Astrocyte (in vitro differentiated cells and primary cell): Measurements from ENCODE around the gene FYCO1. TPM values are rescaled to one million over a fixed set of nuclear protein-coding genes. Genes with fewer than 3 reads are reported as not detected.

ENCODE experiments used
- DNase-seq: peaks from one replicate; pipeline ENCODE4 v3.0.0-alpha.2; 2010; ENCODE audit warnings: low read depth
- FAIRE-seq: peaks from 2 replicates; lab custom pipeline; 2011; peaks lifted over from hg19 to GRCh38; lab: Jason Lieb, UNC
- H2AFZ ChIP-seq: 2 replicates; pipeline ENCODE4 v1.6.0; 2012; ENCODE audit warnings: low read depth, low read length, inconsistent platforms
- H3K27ac ChIP-seq: 2 replicates; pipeline ENCODE4 v1.5.1; 2011; ENCODE audit warnings: low read depth, low read length, inconsistent platforms
- H3K27me3 ChIP-seq: 2 replicates; pipeline ENCODE4 v1.6.0; 2011; ENCODE audit warnings: low read length, inconsistent platforms; ENCODE audit not compliant: insufficient read depth
- H3K36me3 ChIP-seq: 2 replicates; pipeline ENCODE4 v1.5.1; 2011; ENCODE audit warnings: low read length, inconsistent platforms; ENCODE audit not compliant: insufficient read depth
- H3K4me1 ChIP-seq: 2 replicates; pipeline ENCODE4 v1.5.1; 2011; ENCODE audit warnings: low read length, inconsistent platforms; ENCODE audit not compliant: insufficient read depth
- H3K4me2 ChIP-seq: 2 replicates; pipeline ENCODE4 v1.6.0; 2012; ENCODE audit warnings: low read length, inconsistent platforms
- H3K4me3 ChIP-seq: 2 replicates; pipeline ENCODE4 v1.5.1; 2011; ENCODE audit warnings: low read depth, mild to moderate bottlenecking, low read length, inconsistent platforms; ENCODE audit not compliant: insufficient read depth
- H3K79me2 ChIP-seq: 2 replicates; pipeline ENCODE4 v1.6.0; 2012; ENCODE audit warnings: mild to moderate bottlenecking, low read length, inconsistent platforms; ENCODE audit not compliant: insufficient read depth
- H3K9ac ChIP-seq: 2 replicates; pipeline ENCODE4 v1.6.0; 2012; ENCODE audit warnings: mild to moderate bottlenecking, low read length, inconsistent platforms
- H3K9me3 ChIP-seq: 2 replicates; pipeline ENCODE4 v1.5.1; 2012; ENCODE audit warnings: low read depth, mild to moderate bottlenecking, low read length, inconsistent platforms; ENCODE audit not compliant: insufficient read depth
- H4K20me1 ChIP-seq: 2 replicates; pipeline ENCODE4 v1.6.0; 2012; ENCODE audit warnings: low read length, inconsistent platforms; ENCODE audit not compliant: insufficient read depth
- H3K27ac Mint-ChIP-seq: one replicate; pipeline ENCODE4 v1.8.0; 2021; ENCODE audit warnings: mild to moderate bottlenecking, mixed read lengths; ENCODE audit not compliant: unreplicated experiment
- H3K27me3 Mint-ChIP-seq: one replicate; pipeline ENCODE4 v1.8.0; 2021; ENCODE audit warnings: low read depth, mixed read lengths; ENCODE audit not compliant: unreplicated experiment
- H3K36me3 Mint-ChIP-seq: one replicate; pipeline ENCODE4 v1.8.0; 2021; ENCODE audit warnings: low read depth, mixed read lengths; ENCODE audit not compliant: unreplicated experiment
- H3K4me1 Mint-ChIP-seq: one replicate; pipeline ENCODE4 v1.8.0; 2021; ENCODE audit warnings: low read depth, mixed read lengths; ENCODE audit not compliant: unreplicated experiment
- H3K4me3 Mint-ChIP-seq: one replicate; pipeline ENCODE4 v1.8.0; 2021; ENCODE audit warnings: mild to moderate bottlenecking, moderate library complexity, mixed read lengths; ENCODE audit not compliant: unreplicated experiment
- H3K9me3 Mint-ChIP-seq: one replicate; pipeline ENCODE4 v1.8.0; 2021; ENCODE audit warnings: mild to moderate bottlenecking, mixed read lengths; ENCODE audit not compliant: unreplicated experiment
- EZH2 ChIP-seq: IDR thresholded peaks from 2 replicates; pipeline ENCODE4 v1.6.1; 2012; ENCODE audit warnings: mild to moderate bottlenecking, low read length, inconsistent platforms; ENCODE audit not compliant: insufficient read depth
- total RNA-seq: library from RNA; stranded (reverse); gene quantifications from 2 replicates; pipeline ENCODE4 v1.2.1, GENCODE V29; 2021
- TF ChIP-seq, protein P1 (sequence below): IDR thresholded peaks from 2 replicates; pipeline ENCODE4 v1.5.1; 2011; ENCODE audit warnings: low read depth, mild to moderate bottlenecking, inconsistent platforms, low read length, moderate library complexity; ENCODE audit not compliant: insufficient read depth

The FYCO1 gene
- total RNA-seq, 1 donor from 2014 or later = 19.7 TPM

DNA sequence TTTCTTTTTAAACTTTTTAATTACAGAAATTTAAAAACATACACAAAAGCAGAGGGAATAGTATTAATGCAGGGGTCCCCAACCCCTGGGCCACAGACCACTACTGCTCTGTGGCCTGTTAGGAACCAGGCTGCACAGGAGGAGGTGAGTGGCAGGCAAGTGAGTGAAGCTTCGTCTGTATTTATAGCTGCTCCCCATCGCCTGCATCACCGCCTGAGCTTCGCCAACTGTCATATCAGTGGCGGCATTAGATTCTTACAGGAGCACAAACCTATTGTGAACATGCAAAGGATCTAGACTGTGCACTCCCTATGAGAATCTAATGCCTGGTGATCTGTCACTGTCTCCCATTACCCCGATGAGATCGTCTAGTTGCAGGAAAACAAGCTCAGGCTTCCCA lies 86.9 kb downstream of the FYCO1 start:
- no peak overlapping the region for H2AFZ ChIP-seq
- H3K36me3 ChIP-seq = no peaks in the 10 kb centered on the region
- H4K20me1 ChIP-seq = no peaks in the 10 kb centered on the region
- Mint-ChIP-seq H3K4me3 (no peak overlapping the region), H3K4me1 (peaks cover 10% of the 10 kb centered on the region), H3K27me3 (peaks cover 13% of the 10 kb centered on the region), H3K9me3 (peaks cover 19% of the 10 kb centered on the region), H3K36me3 (peaks cover 14% of the 10 kb centered on the region), H3K27ac (no peak overlapping the region)
- H3K4me1 ChIP-seq = peaks cover 15% of the 10 kb centered on the region
- no peak overlapping the region for H3K4me3 ChIP-seq
- no peaks in the 10 kb centered on the region for H3K27me3 ChIP-seq
- no peak overlapping the region for H3K27ac ChIP-seq
- TF ChIP-seq, protein P1, sequence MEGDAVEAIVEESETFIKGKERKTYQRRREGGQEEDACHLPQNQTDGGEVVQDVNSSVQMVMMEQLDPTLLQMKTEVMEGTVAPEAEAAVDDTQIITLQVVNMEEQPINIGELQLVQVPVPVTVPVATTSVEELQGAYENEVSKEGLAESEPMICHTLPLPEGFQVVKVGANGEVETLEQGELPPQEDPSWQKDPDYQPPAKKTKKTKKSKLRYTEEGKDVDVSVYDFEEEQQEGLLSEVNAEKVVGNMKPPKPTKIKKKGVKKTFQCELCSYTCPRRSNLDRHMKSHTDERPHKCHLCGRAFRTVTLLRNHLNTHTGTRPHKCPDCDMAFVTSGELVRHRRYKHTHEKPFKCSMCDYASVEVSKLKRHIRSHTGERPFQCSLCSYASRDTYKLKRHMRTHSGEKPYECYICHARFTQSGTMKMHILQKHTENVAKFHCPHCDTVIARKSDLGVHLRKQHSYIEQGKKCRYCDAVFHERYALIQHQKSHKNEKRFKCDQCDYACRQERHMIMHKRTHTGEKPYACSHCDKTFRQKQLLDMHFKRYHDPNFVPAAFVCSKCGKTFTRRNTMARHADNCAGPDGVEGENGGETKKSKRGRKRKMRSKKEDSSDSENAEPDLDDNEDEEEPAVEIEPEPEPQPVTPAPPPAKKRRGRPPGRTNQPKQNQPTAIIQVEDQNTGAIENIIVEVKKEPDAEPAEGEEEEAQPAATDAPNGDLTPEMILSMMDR = no peak
- TF ChIP-seq EZH2 = no peak
- H3K9me3 ChIP-seq = no peaks in the 10 kb centered on the region
- no peak overlapping the region for H3K9ac ChIP-seq
- H3K79me2 ChIP-seq = no peaks in the 10 kb centered on the region
- FAIRE-seq = no peak
- no peak overlapping the region for H3K4me2 ChIP-seq
- DNase-seq = no peak

DNA sequence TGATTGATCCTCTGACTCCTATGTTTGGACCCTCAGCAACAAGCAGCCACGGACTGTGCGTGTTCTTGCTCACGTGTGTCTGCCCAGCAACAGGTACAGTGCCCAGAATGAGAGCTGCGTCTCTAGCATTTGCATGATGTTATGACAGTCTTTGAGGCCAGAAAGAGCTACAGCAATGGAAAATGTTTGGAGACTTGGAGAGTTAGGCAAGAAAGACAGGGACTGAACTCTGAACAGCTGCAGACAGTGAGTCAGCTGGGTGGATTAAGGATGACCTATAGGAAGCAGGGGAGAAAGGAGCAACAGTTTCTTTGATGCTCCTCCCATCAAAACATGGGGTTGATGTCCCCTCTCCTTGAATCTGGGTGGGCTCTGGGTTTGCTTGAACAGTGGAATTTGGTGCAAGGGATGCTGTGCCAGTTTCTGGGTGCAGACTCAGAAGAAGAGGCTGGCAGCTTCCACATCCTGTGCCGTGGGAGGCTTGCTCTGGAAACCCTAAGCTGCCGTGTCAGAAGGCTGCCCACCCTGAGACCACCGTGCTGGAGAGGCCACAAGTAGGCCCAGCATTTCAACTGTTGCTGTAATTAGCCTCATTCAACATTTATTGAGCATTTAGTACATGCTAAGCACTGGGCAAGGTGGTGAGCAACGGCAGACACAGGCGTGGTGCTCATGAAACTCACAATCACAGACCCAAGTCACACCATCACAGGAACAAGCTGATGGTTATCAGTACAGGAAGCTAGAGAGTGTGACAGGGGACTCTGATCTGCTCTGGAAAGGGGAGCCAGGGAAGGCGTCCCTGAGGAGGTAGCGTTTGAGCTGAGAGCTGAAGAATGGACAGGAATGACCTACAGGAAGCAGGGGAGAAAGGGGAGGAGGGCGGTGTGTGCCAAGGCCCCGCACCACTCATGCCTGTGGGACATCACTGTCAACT lies 87.6 kb downstream of the FYCO1 start:
- H3K27ac ChIP-seq = no peak overlapping the region
- no peaks in the 10 kb centered on the region for H4K20me1 ChIP-seq
- FAIRE-seq = no peak
- no peaks in the 10 kb centered on the region for H3K79me2 ChIP-seq
- Mint-ChIP-seq H3K4me1 (peaks cover 10% of the 10 kb centered on the region), H3K9me3 (peaks cover 19% of the 10 kb centered on the region), H3K4me3 (no peak overlapping the region), H3K36me3 (peaks cover 14% of the 10 kb centered on the region), H3K27ac (no peak overlapping the region), H3K27me3 (peaks cover 13% of the 10 kb centered on the region)
- H2AFZ ChIP-seq = no peak overlapping the region
- no peak for TF ChIP-seq EZH2
- TF ChIP-seq, protein P1 = no peak
- no peaks in the 10 kb centered on the region for H3K27me3 ChIP-seq
- peak overlapping the region; percentile 25 for H3K4me2 ChIP-seq
- H3K9ac ChIP-seq = no peak overlapping the region
- no peak overlapping the region for H3K4me3 ChIP-seq
- no peaks in the 10 kb centered on the region for H3K36me3 ChIP-seq
- peak; percentile 50 for DNase-seq
- peaks cover 15% of the 10 kb centered on the region for H3K4me1 ChIP-seq
- H3K9me3 ChIP-seq = no peaks in the 10 kb centered on the region
